Fibroblast of mammary gland (primary cell): Measurements from ENCODE around the gene LEKR1.

Experiments used
- DNase-seq: peaks from one replicate; pipeline ENCODE4 v3.0.0-alpha.2; 2010; ENCODE audit warnings: low read depth
- H3K4me3 ChIP-seq: 2 replicates; pipeline ENCODE4 v1.5.1; 2011; ENCODE audit warnings: low read depth, mild to moderate bottlenecking, low read length, moderate library complexity; ENCODE audit not compliant: control insufficient read depth
- CTCF ChIP-seq: conservative IDR thresholded peaks from 2 replicates; pipeline ENCODE4 v1.5.1; 2011; ENCODE audit warnings: low read depth, low read length, inconsistent platforms; ENCODE audit not compliant: control insufficient read depth, insufficient read depth

The LEKR1 gene

GRCh38 chr3:157027861-157028745 lies 201.9 kb downstream of the LEKR1 start:
- DNase-seq, result no peak
- no peak for TF ChIP-seq CTCF
- H3K4me3 ChIP-seq, result no peak overlapping the region

GRCh38 chr3:157029365-157029790 lies 203.2 kb downstream of the LEKR1 start:
- TF ChIP-seq CTCF, result no peak
- no peak overlapping the region for H3K4me3 ChIP-seq
- no peak for DNase-seq

GRCh38 chr3:157030712-157031111 lies 204.6 kb downstream of the LEKR1 start:
- TF ChIP-seq CTCF, result no peak
- peak; percentile 28 for DNase-seq
- H3K4me3 ChIP-seq, result no peak overlapping the region

GRCh38 chr3:157033001-157033400 lies 206.8 kb downstream of the LEKR1 start:
- no peak overlapping the region for H3K4me3 ChIP-seq
- TF ChIP-seq CTCF, result no peak
- DNase-seq, result no peak

- DNase-seq, result no peak
- H3K4me3 ChIP-seq, result no peak overlapping the region
- no peak for TF ChIP-seq CTCF
These were observed 214.3 kb downstream of the LEKR1 start for GRCh38 chr3:157040456-157040855.

GRCh38 chr3:157042226-157042625 lies 216.1 kb downstream of the LEKR1 start:
- TF ChIP-seq CTCF, result no peak
- H3K4me3 ChIP-seq, result no peak overlapping the region
- DNase-seq, result no peak
